ENCODE measurements around the gene MTHFD2L.

DNA sequence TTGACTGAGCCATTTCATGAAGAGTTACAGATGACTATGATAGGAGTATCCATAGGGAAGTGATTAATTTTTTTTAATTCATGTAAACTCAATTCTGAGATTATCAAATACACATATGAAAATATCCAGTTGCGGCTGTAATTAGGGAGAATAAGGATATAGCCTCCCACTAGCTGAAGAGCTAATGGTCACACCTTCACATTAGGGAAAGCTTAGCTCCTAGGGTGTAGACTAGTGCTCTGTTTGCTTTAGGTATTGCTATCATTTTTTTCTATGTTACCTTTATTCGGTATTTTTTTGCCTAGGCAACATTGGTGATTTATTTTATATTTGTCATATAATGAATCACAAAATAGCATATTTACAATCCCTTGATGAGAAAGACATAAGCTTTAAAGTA is 110.7 kb downstream of the MTHFD2L start:
- TF ChIP-seq IRF1 (CRISPR knock-in tag; IDR thresholded peaks at IDR 0.05), result no peak
- TF ChIP-seq CTCF (IDR thresholded peaks at IDR 0.05), result no peak
